Activated T-cell treated with anti-CD3 and anti-CD28 coated beads for 4 hours (primary cell): ENCODE results near the gene C1orf116.

ENCODE experiments used
- DNase-seq: peaks from one replicate; pipeline ENCODE4 v3.0.0-alpha.2; 2020

C1orf116 gene

DNA sequence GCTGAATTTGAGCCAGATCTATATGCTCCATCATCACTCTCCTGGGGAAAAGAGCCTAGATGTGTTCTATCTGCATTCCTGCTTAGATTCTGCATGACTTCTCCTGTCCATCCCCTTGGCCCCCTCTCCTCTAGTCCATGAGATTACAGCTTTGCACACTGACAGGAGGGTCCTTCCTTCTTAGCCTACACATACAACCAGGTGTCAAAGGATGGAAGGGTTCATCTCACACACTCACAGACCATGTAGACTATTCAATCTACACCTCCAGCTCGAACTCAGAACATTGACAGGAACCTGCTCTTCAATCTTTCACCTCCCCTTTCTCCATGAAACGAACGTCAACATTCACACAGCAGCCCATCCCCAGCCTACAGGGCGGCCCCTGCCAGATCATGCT, 13.8 kb downstream of the C1orf116 start:
- no peak for DNase-seq

- DNase-seq: no peak
Measured at GRCh38 chr1:207017615-207018559, 14.7 kb downstream of the C1orf116 start.

DNA sequence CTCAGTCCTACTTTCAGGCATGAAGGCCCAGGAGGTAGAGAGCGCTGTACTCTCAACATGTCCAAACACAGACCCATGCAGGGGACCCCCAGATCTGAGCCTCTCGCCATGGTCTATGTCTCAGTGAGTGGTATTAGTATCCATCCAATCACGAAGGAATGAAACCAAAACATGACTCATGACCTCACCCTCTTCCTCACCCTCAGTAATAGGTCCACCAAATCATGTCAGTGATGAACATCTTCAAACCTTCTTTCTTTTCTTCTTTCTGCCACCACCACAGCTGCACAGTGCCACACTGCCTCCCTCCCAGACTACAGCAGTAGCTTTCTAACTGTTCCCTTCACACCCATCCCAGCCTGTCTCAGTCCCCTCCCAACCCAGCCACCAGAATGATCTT, 16.8 kb downstream of the C1orf116 start:
- DNase-seq: no peak

- DNase-seq: no peak
Measured at GRCh38 chr1:207014728-207015127, 17.8 kb downstream of the C1orf116 start.

GRCh38 chr1:207013321-207014085, 19.1 kb downstream of the C1orf116 start:
- DNase-seq: no peak

DNA sequence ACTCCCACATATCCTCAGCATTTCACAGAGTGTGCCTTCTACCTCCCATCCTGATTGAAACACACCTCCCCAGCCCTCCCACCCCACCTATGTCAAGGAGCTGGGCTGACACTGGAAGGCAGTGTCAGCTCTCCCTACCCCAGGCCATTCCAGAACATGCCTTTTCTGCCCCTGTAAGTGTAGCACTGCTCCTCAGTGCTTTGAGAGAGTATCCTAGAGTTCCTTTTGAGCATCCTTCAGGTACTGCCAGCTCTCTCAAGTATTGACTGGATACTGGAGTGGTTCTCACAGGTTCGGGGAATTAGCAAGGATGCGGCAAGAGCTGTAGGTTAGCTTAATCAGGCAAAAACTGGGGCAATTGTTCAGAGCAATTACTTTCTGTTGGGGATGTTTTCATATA, 21.8 kb downstream of the C1orf116 start:
- no peak for DNase-seq

GRCh38 chr1:207009945-207010344, 22.6 kb downstream of the C1orf116 start:
- no peak for DNase-seq

DNA sequence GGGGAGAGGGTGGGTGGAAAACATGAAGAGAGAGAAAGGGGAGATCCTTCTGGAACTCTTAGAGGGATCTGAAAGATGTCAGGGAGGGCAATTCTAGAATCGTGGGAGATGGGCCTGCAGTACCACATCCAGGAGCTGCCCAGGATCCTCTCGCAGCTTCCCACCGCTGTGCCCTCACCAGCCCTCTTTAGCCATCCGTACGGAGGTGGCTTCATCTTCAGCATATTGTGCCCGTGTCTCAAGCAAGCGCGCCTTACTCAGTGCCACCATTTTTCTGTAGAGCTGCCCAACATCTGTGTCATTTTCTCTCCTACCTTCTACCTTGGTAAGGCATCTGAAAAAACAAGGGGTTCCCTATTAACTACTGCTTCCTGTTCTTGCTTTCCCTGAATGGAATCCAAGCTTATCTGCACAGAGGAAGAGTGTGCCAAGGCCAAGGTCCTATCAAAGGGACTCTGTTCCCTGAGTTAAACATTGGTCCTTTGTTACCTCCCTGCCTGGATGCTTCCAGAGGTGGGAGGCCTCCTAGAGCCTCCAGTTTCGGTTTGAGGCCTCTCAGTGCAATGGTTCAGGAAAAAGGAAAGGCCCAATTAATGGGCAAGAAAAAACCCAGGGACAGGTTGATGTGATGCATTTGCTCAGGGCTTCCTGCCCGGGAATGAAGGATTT, 23.2 kb downstream of the C1orf116 start:
- no peak for DNase-seq

DNA sequence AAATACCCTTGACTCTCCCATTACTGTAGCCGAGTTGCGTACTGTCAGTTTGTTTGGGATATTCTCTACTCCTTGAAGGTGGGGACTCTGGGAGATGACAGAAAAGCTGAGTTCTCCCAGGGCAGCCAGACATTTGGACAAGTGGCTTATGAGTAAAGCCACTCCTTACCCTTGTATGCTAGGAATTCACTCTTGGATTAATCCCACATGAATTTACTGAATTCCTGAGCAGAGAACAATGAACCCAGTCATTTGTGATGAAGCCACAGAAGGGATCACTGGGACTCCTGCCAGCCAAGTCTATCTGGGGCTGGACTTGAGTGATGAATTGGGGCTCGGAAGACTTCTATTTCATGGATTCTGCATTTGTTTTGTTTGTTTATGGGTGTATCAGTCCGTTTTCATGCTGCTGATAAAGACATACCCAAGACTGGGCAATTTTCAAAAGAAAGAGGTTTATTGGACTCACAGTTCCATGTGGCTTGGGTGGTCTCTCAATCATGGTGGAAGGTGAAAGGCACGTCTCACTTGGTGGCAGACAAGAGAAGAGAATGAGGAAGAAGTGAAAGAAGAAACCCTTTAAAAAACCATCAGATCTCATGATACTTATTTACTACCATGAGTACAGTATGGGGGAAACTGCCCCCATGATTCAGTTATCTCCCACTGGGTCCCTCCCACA, 25.1 kb downstream of the C1orf116 start:
- no peak for DNase-seq

DNA sequence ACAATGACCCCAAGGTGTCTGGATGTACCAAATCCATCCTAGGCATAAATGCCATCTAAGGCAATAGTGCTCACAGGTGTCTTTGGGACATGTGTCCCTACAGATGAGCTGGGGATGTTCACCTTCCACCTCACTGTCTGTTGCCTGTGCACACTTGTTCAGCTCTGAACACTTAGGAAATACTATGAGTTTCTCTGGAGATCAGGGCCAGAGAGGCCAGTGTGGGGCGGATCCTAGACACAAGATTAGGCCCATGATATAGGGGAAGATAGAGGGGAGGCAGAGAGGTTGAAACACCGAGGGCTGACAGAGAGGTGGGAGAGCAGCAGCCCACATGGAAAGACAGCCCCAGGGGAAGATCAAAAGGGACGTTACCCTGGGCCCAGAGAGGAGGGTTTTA, 25.6 kb downstream of the C1orf116 start:
- DNase-seq: no peak

GRCh38 chr1:207006083-207006482, 26.5 kb downstream of the C1orf116 start:
- no peak for DNase-seq

DNA sequence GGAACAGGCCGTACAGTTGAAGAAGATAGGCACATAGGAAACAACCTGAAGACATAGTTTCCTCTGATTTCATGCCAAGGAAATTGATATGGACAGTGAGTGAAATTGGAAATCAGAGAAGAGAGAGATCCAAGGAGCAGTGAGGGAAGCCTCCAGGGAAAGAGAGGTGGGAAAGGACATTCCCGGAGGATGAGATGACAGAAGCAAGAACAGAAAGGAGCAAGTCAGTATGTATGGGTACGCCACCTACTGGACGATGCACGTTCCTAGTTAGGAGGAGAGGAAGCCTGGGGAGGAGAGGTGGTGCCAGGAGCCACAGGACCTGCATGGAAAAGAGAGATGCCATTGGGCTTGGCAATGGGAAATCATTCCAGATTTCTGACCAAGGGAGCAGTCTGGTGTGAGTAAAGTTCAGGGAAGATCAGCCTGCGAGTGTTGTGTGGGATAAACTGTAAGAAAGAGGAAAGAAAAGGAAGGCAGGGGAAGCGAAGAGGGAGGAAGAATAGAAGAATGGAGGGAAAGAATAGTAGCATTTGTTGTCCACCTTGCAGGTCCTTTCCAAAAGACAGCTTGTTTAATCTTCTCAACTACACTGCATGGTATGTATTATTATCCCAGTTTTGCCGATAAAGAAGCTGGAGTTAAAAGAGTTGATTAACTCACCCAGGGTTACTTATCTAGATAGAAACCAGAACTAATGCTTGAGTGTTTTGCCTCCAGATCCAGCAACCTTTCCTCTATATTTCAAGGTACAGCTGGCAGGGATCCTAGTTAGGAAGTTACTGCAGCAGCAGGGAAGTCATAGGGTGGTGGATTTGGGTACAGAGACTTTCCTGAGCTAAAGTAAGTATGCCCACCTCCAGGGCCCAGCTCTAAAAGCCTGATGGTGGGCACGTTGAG, 27.4 kb downstream of the C1orf116 start:
- DNase-seq: peak; percentile 10

- DNase-seq: no peak
Measured at GRCh38 chr1:207003210-207003609, 29.3 kb downstream of the C1orf116 start.

DNA sequence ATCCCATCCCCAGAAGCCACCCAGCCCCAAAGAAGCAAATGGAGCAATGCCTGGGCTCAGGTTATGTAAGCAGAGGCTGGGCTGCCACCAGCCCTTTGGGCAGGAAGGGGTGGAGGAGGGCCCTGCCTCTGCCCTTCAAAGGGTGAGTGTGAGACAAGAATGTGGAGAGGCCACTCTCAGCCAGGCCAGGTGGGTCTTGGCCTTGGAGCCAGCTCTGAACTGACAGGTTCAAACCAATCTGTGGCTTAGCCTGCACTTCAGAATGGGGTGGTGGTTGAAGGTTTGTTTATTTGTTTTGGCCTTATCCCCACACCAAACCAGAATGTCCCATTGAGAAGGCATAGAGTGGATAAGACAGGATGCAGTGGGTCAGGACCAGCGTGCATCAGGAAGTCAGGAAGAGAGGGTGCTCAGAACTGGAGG, 29.8 kb downstream of the C1orf116 start:
- DNase-seq: no peak

- no peak for DNase-seq
Measured at GRCh38 chr1:207001492-207002245, 30.9 kb downstream of the C1orf116 start.

GRCh38 chr1:207000651-207001291, 31.8 kb downstream of the C1orf116 start:
- no peak for DNase-seq

- DNase-seq: no peak
Measured at GRCh38 chr1:206998816-206999215, 33.7 kb downstream of the C1orf116 start.

DNA sequence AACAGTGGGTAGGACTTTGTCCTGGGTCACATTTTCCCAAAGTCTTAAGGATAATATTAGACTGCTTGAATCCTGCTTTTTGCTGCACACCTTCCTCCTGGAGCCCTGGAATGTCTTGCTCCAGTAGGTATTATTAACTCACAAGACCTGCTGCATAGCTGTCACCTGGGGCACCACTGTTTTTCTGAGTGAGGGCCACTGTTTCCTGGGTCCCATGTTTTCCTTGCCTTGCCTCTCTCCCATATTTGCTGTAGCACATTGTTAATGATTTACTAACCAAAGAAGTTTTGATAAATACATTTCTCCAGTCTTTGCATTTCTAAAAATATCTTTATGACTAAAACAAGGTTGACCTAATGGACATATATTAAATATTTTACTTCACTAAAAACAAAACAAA, 39.8 kb downstream of the C1orf116 start:
- no peak for DNase-seq

DNA sequence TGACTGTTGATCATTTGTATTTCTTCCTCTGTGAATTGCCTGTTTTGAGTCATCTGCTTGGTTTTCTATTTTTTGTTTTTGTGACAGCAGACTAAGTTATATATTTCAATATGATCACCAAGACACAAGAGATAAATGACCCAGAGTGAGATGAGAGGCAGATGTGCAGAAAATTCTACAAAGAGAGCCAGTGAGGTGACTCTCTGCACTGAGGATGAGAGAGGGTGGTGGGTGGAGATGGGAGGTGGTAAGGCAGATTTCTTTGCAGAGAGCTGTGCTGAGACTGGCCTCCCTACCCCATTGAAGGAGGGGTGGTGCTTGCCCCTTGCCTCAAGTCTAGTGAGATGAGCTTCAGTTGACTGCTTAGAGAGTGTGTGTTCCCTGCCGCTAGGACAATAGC, 44.7 kb downstream of the C1orf116 start:
- no peak for DNase-seq

DNA sequence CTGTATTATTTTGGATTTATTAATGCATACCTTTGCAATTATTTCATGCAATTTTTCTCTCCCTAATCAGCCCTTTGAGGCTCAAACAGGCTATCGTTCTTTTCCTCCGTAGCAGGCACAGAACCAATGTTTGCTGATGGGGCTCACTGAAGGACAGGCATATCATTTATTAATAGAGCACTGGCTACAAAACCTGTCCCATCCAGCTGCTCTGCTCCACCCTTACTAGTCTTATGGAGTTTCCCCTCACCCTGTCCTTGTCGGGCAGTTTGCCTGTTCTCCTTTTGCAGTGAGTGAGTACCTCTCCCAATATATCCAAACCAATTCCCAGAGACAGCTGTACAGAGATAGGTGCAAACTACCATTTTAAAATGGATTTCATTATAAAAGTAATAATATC, 45.7 kb downstream of the C1orf116 start:
- no peak for DNase-seq
